ENCODE measurements around the gene CLCA1. TPM values are rescaled to one million over a fixed set of nuclear protein-coding genes. Genes with fewer than 3 reads are reported as not detected.

The CLCA1 gene
- total and polyA plus RNA-seq, 12 donors, result not detected

DNA sequence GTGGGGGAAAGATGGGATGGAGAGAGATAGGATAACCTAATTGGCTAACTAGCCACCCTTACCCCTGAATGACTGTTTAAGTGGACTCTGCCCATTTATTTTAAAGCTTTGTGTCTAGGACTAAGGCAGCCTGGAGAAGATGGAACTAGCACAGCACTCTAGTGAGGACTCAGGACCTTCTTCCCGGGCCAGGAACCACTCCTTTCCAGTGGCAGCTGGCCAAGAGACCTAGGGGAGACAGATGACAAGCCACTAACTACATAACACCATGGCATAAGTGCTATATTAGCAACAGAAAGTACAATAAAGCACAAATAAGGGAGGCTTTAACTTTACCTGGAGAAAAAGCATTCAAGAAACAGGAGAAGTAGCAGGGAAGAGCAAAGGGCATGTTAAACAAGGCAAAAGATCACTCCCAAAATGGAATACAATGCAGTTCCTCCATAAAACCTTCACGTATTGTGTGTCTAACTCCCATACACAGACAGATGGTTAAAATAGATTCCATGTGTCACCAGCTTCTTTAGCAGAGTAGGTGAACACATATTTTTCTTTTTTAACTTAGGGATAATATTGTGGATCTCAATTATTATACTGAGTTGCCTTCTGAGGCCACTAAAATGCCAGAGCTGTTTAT, 20.6 kb downstream of the CLCA1 start:
- H3K4me3 ChIP-seq, result no peak overlapping the region
- no peaks in the 10 kb centered on the region for H3K9me3 ChIP-seq
- DNase-seq, result no peak
- intact Hi-C loops (cut with DNase I), result loop anchor here in 1 of 10 donors (10.0 kb wide), 1 partner anchor 205 kb away; no protein-coding TSS in a partner anchor
- H3K27me3 ChIP-seq, result no peaks in the 10 kb centered on the region
- no peaks in the 10 kb centered on the region for H3K36me3 ChIP-seq
- TF ChIP-seq, protein P1, sequence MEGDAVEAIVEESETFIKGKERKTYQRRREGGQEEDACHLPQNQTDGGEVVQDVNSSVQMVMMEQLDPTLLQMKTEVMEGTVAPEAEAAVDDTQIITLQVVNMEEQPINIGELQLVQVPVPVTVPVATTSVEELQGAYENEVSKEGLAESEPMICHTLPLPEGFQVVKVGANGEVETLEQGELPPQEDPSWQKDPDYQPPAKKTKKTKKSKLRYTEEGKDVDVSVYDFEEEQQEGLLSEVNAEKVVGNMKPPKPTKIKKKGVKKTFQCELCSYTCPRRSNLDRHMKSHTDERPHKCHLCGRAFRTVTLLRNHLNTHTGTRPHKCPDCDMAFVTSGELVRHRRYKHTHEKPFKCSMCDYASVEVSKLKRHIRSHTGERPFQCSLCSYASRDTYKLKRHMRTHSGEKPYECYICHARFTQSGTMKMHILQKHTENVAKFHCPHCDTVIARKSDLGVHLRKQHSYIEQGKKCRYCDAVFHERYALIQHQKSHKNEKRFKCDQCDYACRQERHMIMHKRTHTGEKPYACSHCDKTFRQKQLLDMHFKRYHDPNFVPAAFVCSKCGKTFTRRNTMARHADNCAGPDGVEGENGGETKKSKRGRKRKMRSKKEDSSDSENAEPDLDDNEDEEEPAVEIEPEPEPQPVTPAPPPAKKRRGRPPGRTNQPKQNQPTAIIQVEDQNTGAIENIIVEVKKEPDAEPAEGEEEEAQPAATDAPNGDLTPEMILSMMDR (IDR thresholded peaks at IDR 0.05), result no peak
- WGBS, 2 donors, result 42 to 48% methylated on average over 2 of the region's 2 CpGs
- H3K27ac ChIP-seq, result peak overlapping the region in 2 of 10 donors; percentile 64 to 82
- ATAC-seq, result no peak
- H3K4me1 ChIP-seq, result no peaks in the 10 kb centered on the region

DNA sequence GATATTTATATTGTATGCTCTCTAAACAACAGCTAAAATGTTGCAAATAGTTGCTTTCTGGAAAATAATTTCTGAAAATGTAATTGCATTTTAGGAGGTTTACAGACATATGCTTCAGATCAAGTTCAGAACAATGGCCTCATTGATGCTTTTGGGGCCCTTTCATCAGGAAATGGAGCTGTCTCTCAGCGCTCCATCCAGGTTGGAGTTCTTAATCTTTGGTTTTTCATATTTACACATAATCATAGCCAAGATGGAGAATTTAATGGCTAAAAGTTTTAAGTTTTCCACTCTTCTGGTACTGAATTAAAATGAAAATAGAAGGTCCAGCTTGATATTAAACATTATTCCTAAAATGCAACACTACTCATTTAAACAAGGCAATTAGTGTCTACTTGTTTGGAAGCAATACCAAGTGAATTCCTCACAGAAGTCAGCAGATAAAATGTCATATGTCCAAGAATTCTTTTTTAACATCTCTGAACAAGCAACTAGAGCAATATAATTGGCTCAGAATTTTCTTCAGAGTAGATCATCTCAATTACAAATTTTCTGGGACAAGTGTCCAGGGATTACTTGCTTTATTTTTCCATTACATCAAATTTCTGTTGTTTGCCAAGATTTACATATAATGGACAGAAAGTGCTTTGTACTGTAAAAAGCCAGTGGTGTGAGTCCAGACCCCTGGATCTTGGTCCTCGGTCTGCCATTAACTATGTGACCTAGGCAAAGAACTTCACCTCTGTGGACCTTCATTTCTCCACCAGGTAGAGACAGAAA, 22.6 kb downstream of the CLCA1 start:
- peak overlapping the region in 5 of 10 donors; percentile 17 to 58 (median 42) for H3K27ac ChIP-seq
- H3K27me3 ChIP-seq, result no peaks in the 10 kb centered on the region
- H3K9me3 ChIP-seq, result no peaks in the 10 kb centered on the region
- ATAC-seq (no peak), DNase-seq (no peak)
- H3K4me3 ChIP-seq, result no peak overlapping the region
- no peaks in the 10 kb centered on the region for H3K4me1 ChIP-seq
- intact Hi-C loops (cut with DNase I), result no loop called here
- WGBS, 2 donors, result 69 to 72% methylated on average over 2 of the region's 2 CpGs
- TF ChIP-seq, protein P1 (IDR thresholded peaks at IDR 0.05), result no peak
- H3K36me3 ChIP-seq, result no peaks in the 10 kb centered on the region

DNA sequence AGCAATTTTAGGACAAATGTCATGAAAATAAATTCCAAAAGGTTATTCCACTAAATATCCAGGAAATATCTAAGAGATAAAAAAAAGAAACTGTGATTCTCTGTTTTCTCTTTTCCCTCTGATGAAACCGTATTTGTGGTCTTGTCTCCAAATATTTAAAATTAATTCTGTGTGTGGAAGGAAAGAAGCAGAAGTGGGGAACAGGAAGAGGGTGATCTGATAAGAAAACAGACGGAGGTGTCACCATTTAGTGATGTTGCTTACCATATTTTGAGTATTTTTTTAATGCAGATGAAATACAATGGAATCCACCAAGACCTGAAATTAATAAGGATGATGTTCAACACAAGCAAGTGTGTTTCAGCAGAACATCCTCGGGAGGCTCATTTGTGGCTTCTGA, 29.6 kb downstream of the CLCA1 start:
- intact Hi-C loops (cut with DNase I), result no loop called here
- TF ChIP-seq, protein P1 (IDR thresholded peaks at IDR 0.05), result no peak
- H3K4me3 ChIP-seq, result no peak overlapping the region
- no peak for ATAC-seq
- no peak for DNase-seq
- WGBS, 2 donors, result 78 to 85% methylated on average over 3 of the region's 3 CpGs
- H3K27me3 ChIP-seq, result no peaks in the 10 kb centered on the region
- peaks cover 0 to 35% (median 15%) of the 10 kb centered on the region in 9 donors for H3K4me1 ChIP-seq
- H3K9me3 ChIP-seq, result no peaks in the 10 kb centered on the region
- H3K36me3 ChIP-seq, result no peaks in the 10 kb centered on the region
- H3K27ac ChIP-seq, result no peak overlapping the region

DNA sequence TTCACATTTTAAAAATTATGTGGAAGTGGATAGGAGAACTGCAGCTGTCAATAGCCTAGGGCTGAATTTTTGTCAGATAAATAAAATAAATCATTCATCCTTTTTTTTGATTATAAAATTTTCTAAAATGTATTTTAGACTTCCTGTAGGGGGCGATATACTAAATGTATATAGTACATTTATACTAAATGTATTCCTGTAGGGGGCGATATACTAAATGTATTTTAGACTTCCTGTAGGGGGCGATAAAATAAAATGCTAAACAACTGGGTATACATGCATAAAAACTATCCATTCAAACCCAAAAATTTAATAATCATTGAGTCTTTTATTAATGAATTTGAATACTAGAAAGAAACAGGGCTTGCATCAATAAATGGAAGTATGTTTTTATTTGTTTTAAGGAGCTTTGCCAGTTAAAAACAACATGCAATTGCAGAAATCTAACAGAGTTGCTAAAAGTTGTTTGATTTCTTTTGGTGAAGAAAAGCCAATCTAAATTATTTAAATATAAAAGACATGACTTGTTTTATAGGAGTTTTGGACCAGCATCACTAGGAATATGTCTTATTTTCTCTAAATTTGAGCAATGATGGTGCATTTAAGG, 31.4 kb downstream of the CLCA1 start:
- Histone ChIP-seq H3K27ac (peak overlapping the region in 5 of 10 donors; percentile 37 to 94 (median 93)), H3K4me3 (no peak overlapping the region), H3K27me3 (no peaks in the 10 kb centered on the region), H3K9me3 (no peaks in the 10 kb centered on the region), H3K36me3 (no peaks in the 10 kb centered on the region), H3K4me1 (peaks cover 0 to 52% (median 25%) of the 10 kb centered on the region in 9 donors)
- TF ChIP-seq, protein P1 (IDR thresholded peaks at IDR 0.05), result peak; percentile 66 to 98 (median 87)
- 17 to 18% methylated on average over 3 of the region's 3 CpGs for WGBS, 2 donors
- no peak for DNase-seq
- intact Hi-C loops (cut with DNase I), result loop anchor here in 7 of 10 donors (5.0 to 10.0 kb wide), 10 partner anchors 75 to 795 kb away; partner anchors contain the start of genes SH3GLB1 (in 3 of the 7), CLCA2 (in 1 of the 7) and ZNHIT6 (in 1 of the 7)
- ATAC-seq, result no peak

Data from heart right ventricle (tissue), 16 donors.